IPS DF 19.7 (cell line): ENCODE measurements around the gene HLF.
A peak's percentile ranks its signal among the peaks of the same experiment; 100 is the strongest.

Source experiments
- DNase-seq: peaks from one replicate; pipeline ENCODE4 v3.0.0-alpha.2; 2013; ENCODE audit warnings: low read depth, low spot score

Gene HLF, protein sequence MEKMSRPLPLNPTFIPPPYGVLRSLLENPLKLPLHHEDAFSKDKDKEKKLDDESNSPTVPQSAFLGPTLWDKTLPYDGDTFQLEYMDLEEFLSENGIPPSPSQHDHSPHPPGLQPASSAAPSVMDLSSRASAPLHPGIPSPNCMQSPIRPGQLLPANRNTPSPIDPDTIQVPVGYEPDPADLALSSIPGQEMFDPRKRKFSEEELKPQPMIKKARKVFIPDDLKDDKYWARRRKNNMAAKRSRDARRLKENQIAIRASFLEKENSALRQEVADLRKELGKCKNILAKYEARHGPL

GRCh38 chr17:55264645-55265298 is at the start of gene HLF:
Gene HLF, plus strand, starts transcription at chr17:55264960. Its CDS starts 525 bp downstream, at chr17:55265485.
- DNase-seq = peak; percentile 17

DNA sequence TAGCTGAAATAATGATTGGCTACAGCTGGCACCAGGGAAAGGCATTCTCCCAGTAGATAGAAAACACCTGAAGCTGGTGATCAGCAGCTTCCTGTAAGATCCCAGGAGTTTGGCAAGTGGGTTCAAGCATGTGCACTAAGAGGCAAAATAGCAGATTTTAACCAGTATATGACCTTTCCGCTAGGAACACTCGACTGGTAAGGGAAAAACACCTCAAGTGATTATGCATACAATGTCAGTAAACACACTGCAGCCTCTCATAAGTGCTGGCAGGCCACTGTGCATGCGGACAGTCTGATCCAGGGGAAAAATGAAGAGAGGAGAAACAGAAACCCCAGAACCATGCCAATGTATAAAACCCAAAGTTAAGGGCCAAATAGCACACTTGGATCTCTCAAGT is 49.0 kb upstream of the HLF start:
- DNase-seq = no peak

DNA sequence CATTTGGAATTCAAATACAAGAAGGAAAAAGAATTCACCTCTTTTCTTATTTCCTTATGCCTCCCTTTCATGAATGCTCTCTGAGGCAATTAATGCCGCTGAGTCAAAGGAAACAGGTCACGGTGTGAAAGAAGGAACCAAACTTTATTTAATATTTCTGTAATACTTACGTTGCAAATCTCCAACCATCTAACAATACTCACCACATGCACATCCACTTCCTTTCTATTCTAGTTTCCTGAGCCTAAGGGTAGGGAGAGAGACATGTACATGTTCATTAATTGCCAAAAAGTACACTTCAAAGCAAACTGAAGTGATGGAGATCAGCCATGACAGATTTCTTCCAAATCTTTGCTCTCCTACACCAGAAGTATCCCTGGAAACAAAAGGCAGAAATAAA is 47.9 kb upstream of the HLF start:
- no peak for DNase-seq

GRCh38 chr17:55219459-55219858 is 45.3 kb upstream of the HLF start:
- no peak for DNase-seq

- DNase-seq = no peak
Measured at GRCh38 chr17:55219934-55220333, 44.8 kb upstream of the HLF start.

GRCh38 chr17:55223524-55223923 is 41.2 kb upstream of the HLF start:
- no peak for DNase-seq

DNA sequence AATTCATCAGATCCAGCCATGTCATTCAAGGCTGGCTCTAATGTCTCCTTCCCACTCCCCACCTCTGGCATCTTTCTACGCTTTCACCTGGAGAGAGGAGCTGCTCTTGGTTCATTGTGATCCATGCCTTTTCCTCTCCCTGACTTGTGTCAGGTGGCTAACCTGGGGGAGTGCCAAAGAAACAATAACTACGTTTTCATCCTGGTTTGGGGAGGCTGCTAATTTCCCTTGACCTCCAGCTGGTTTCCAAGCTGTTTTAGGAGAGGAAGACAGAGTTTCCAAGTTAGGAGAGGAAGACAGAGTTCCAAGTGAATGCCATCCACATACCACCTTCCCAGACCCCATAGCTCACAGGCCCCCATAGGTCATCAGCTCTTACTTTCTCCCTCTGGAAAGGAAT is 40.0 kb upstream of the HLF start:
- no peak for DNase-seq

- DNase-seq = no peak
Measured at GRCh38 chr17:55225237-55225636, 39.5 kb upstream of the HLF start.

DNA sequence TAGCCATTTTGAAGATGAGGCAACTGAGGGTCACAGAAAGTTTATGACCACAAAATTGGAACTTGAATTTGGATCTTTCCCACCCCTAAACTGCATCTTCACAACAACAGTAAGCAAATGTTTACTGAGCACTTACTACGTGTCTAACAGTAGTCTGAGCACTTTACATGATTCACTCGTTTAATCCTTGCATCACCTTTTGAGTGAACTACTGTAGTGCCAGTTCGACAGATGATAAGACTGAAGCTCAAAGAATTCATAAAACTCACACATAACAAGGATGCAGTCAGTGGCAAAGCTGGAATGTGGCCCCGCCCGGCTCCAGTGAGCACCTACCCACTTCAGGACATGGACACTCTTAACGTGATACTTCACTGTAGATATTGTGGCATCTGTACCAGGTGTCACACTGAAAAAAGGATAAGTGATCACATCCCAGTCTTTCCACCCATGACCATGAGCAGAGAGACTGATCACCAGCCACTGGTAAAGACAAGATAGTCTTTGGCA is 36.0 kb upstream of the HLF start:
- DNase-seq = no peak

DNA sequence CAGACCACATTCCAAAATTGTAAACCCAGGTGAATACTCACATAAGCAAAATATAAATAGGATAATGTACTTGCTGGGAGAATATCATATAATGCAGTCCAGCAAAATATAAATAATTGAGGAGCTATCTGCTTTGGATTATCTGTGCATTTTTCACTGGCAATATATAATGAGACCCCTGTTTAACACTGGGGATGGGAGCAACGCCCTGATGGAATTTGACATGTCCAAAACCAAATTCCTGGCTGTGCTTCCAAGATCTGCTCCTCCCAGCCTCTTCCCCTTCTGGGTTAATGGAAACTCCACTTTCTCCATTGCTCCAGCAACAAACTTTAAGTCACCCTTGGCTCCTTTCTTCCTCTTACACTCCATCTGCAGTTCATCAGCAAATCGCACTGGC is 35.5 kb upstream of the HLF start:
- DNase-seq = no peak

DNA sequence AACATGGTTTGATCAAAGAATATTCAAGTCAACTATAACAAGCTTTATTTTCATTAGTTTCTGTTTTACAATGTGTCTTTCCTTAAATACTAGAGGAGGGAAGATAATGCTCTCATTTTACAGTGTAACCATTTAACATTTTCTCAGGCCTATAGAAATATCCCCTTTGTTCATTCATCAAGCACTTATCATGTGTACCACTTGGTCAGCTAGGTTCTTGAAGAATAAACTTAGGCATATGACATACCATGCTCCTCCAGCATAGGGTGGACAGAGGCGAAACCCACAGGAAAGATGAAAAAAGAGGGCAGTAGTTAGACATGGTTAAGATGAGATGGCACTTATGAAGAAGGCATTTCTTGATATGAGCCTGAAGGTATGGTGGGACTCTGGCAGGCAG is 34.0 kb upstream of the HLF start:
- DNase-seq = no peak

DNA sequence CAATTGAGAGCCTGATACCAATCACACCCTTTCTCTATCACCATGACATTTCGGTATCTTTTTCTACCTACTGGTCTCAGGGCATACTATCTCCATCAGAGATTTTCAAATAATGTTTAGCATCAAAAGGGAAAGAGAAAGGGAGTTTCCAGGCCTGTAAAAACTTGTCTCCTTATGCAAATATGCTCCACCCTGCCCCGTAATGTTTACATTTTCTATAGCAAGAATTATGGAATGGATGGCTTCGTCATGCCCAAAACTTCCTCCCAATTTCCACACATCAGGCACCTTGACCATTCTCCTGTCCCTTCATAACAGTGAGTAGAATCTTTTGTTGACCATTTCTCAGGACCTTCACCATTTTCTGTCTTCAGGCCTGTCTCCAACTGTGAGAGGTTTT is 30.9 kb upstream of the HLF start:
- no peak for DNase-seq

DNA sequence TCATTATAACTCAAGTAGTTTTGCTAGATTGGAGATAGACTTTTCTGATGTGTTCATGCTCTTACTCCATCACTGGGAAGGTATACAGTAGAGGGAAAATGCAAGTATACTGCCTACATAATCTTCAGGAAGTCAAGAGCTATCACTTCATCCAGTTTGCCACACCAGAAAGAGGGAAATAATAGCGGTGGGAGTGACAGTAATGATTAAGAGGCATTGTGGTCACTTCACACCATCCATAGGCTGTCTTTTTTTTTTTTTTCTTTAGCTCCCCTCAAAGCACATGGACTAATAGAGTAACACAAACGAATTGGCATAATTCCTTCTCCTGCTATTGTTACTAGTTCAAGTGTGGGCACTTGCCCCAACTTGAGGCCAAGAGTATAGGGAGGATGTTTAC is 28.4 kb upstream of the HLF start:
- no peak for DNase-seq

- DNase-seq = no peak
Measured at GRCh38 chr17:55237268-55237667, 27.5 kb upstream of the HLF start.

DNA sequence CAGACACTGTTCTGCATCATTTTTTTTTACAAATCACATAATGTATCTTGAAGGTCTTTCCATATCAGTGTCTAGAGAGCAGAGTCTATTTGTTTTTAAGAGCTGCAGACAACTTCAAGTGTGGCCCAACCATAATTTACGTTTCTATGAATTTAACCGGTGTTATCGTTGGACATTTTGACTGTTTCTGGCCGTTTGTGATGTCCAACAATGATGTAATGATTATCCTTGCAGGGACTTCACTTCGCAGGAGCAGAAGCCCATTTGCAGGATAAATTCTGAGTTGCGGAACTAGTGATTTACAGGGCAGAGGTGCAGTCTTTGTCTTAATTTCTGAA is 26.9 kb upstream of the HLF start:
- no peak for DNase-seq

DNA sequence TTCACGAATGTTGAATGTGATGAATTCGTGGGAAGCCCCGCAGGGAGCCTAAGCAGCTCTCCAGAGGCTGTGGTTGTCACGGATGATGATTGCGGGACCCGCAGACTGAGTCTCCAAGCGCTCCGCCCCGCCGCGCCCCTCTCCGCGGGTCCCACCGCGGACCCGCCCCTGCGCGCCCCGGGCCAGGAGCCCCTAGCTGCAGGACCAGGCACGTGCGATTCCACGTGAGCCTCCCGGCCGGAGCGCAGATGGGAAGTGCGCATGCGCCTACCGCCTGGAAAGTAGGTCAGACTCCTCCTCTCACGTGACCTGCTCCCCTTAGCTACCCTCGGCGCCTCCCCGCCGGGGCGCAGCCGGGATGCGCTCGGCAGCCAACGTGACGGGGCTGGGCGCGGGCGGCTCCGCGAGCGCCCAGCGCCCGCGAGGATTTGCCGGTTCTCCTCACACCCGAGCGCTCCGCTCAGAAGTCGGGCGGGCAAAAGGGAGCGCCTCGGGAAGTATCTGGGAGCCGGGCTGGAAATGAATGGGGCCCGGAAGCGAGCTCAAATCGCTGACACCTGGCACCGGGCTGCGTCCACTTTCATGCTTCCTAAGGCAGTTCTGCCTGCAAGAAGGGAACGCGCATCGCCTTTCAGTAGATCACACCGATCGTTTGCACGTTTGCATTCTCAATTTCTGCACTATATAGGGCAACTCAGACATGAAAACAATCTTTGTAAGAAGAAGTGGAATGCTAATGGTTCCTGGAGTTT is 26.4 kb upstream of the HLF start:
- peak; percentile 83 for DNase-seq

DNA sequence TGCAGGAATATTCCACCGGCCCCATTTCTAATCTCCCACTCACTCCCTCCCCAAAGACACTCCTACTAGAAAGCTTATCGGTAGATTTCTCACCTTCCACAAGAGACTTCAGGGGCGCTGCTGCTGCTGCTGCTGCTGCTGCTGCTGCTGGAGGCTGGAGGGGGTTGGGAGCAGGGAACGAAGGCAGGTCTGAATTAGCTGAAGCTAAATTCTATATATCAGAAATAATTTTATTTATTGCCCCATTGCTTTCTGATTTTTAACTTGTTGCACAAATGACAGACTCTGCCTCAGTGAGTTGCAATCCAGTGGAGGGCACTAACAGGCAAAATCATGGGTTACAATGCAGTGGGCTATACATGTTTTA is 25.8 kb upstream of the HLF start:
- DNase-seq = no peak

GRCh38 chr17:55241097-55241496 is 23.7 kb upstream of the HLF start:
- no peak for DNase-seq

DNA sequence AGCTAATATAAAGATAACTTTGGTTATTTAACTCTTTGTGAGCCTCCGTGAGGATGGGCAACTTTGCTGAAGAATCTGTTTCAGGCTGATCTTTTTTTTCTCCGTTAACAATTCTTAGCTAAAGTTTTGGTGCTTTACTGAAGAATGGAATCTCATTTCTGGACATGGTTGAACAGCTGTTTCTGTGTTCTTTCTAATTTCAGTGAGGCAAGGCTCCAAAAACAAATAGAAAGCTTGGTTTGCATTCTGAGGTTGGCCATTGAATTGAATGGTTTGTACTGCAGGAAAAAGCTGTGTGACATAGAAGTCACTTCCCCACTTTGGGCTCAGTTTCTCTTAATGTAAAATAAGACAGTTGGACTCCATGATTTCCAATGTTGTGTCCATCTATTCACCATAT is 22.3 kb upstream of the HLF start:
- DNase-seq = no peak

DNA sequence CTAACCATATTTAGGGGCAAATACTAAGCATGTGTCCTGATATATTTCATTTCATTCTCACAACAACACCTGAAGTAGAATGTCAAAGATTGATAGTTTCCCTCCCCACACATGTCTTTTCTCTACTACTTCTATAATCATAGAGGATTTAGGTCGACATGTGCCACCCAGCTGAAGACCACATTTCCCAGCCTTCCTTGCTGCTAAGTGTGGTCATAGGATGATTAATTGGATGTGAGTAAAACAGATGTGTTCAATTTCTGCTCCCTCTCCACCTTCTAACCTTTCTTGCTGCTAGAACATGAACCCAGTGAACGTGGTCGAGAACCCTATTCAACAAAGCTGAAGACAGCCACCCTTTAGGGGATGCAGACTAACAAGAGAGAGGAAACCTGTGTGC is 18.8 kb upstream of the HLF start:
- no peak for DNase-seq

DNA sequence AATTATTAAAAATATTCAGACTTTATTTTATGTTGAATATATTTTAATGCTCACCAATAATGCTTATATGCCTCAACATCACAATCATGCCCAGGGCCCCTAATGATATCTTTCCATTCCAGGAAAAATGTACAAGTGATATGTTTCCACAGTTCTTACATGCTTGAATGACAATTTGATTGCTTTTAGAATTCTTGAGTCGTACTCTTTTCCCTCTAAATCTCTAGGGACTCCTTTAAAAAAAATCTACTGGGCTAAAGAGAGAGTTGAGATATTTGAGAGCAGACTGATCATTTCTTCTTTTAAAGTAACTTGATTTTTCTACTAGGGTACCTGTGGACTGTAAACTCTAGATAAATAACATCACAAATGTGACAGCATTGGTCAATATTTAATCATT is 18.2 kb upstream of the HLF start:
- no peak for DNase-seq

- no peak for DNase-seq
Measured at GRCh38 chr17:55248077-55248476, 16.7 kb upstream of the HLF start.

DNA sequence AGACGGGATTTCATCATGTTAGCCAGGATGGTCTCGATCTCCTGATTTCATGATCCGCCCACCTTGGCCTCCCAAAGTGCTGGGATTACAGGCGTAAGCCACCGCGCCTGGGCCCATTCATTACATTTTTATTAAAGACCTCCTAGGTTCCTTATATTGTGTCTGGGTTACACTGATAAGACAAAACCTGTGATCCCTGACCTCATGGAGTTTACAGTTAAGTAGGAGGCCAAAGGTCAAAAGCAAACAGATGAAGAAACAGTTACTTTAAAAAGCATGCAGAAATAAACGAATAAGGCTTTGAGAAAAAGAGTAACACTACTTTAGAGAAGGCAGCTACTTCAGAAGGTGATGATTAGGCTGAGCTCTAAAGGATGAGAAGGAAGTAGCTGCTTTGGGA is 14.9 kb upstream of the HLF start:
- DNase-seq = no peak
